OCI-M2 (cell line): ENCODE results near the gene SLC6A16.
"Not testable (repeated sequence)": the region's sequence is repeated elsewhere in the genome, so short reads cannot be mapped to it uniquely, and the experiment has no call there.

Experiments used
- DNase-seq: peaks from one replicate; lab custom pipeline; 2025; ENCODE audit not compliant: unreplicated experiment; lab: John Stamatoyannopoulos, UW

The SLC6A16 gene

GRCh38 chr19:49331187-49331586 lies 6.2 kb upstream of the SLC6A16 start:
- not testable (repeated sequence) for DNase-seq

GRCh38 chr19:49328741-49329140 lies 3.8 kb upstream of the SLC6A16 start:
- no peak for DNase-seq

- DNase-seq = no peak
Observed at GRCh38 chr19:49327878-49328544, 3.0 kb upstream of the SLC6A16 start.

GRCh38 chr19:49326165-49326704 lies 1.2 kb upstream of the SLC6A16 start:
- DNase-seq = no peak

- DNase-seq = not testable (repeated sequence)
Observed at GRCh38 chr19:49325756-49326155, 765 bp upstream of the SLC6A16 start.

GRCh38 chr19:49318296-49318695 lies 6.7 kb downstream of the SLC6A16 start:
- DNase-seq = no peak

GRCh38 chr19:49316284-49316683 lies 8.7 kb downstream of the SLC6A16 start:
- DNase-seq = no peak

GRCh38 chr19:49315111-49315510 lies 9.9 kb downstream of the SLC6A16 start:
- DNase-seq = no peak

GRCh38 chr19:49309087-49309486 lies 15.9 kb downstream of the SLC6A16 start:
- no peak for DNase-seq

GRCh38 chr19:49306734-49307133 lies 18.3 kb downstream of the SLC6A16 start:
- not testable (repeated sequence) for DNase-seq

- DNase-seq = no peak
Observed at GRCh38 chr19:49301866-49302252, 23.1 kb downstream of the SLC6A16 start.

- DNase-seq = peak; percentile 83
Observed at GRCh38 chr19:49301165-49301865, 23.7 kb downstream of the SLC6A16 start.

- DNase-seq = not testable (repeated sequence)
Observed at GRCh38 chr19:49298653-49299052, 26.3 kb downstream of the SLC6A16 start.

- no peak for DNase-seq
Observed at GRCh38 chr19:49297403-49297802, 27.6 kb downstream of the SLC6A16 start.

- DNase-seq = no peak
Observed at GRCh38 chr19:49295208-49295880, 29.6 kb downstream of the SLC6A16 start.

GRCh38 chr19:49294401-49294800 lies 30.6 kb downstream of the SLC6A16 start:
- no peak for DNase-seq

- no peak for DNase-seq
Observed at GRCh38 chr19:49290517-49290916, 34.5 kb downstream of the SLC6A16 start.

GRCh38 chr19:49289286-49289685 lies 35.7 kb downstream of the SLC6A16 start:
- DNase-seq = not testable (repeated sequence)

- not testable (repeated sequence) for DNase-seq
Observed at GRCh38 chr19:49288205-49288604, 36.8 kb downstream of the SLC6A16 start.

- no peak for DNase-seq
Observed at GRCh38 chr19:49287141-49287770, 37.7 kb downstream of the SLC6A16 start.

GRCh38 chr19:49282184-49282583 lies 42.8 kb downstream of the SLC6A16 start:
- DNase-seq = no peak
